ENCODE results near the gene TECTA.
"Not testable (repeated sequence)": the region's sequence is repeated elsewhere in the genome, so short reads cannot be mapped to it uniquely, and the experiment has no call there.

TECTA gene

DNA sequence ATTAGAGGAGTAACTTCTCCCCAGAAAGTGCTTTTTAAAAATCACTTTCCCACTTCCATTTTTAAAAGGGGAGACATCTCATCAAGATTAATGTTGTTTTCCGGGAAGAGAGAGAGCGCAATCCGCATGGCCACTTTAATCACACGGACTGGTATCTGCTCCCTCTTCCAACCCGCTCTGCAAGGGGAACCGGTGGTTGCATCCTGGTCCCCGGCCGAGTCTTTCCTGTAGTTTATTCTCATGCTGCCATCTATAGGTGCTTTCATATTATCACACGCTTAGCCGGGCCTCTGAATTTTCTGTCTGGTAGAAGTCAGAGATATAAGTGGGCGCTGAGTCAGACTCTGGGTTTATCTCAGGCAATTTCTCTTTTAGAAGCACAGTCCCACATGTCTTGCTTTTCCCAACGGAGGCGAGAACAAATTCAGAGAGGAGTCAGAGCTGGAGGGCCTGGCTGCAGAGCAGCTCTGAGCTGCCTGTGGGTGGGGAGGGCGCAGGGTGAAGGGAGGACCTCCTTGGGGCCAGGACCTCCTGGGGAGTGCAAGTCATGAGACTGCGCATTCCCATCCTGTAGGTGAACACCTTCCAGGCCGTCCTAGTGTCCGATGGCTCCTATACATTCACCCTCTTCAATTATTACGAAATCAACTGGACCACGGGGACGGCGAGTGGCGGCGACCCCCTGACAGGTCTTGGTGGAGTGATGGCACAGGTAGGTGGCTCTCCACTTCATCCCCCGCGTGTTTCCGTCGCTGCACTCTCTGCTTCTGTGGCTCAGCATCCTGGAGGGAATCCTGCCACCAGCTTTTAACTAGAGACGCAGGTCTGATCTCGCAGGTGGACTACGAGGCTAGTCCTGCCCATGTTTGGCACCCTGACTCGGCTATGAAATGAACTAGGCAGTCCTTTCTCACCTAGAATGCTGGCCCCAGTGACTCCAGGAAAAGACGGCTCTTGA is 11.7 kb downstream of the TECTA start:
- TF ChIP-seq, protein P1, sequence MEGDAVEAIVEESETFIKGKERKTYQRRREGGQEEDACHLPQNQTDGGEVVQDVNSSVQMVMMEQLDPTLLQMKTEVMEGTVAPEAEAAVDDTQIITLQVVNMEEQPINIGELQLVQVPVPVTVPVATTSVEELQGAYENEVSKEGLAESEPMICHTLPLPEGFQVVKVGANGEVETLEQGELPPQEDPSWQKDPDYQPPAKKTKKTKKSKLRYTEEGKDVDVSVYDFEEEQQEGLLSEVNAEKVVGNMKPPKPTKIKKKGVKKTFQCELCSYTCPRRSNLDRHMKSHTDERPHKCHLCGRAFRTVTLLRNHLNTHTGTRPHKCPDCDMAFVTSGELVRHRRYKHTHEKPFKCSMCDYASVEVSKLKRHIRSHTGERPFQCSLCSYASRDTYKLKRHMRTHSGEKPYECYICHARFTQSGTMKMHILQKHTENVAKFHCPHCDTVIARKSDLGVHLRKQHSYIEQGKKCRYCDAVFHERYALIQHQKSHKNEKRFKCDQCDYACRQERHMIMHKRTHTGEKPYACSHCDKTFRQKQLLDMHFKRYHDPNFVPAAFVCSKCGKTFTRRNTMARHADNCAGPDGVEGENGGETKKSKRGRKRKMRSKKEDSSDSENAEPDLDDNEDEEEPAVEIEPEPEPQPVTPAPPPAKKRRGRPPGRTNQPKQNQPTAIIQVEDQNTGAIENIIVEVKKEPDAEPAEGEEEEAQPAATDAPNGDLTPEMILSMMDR (IDR thresholded peaks at IDR 0.05; ENCODE audit: low read depth, low read length) = peak; percentile 78
- peak overlapping the region; percentile 43 for H3K4me3 ChIP-seq (ENCODE audit: low read depth, low read length)
- H3K4me1 ChIP-seq = no peaks in the 10 kb centered on the region
- no peaks in the 10 kb centered on the region for H3K27me3 ChIP-seq
- H3K9me3 ChIP-seq = no peaks in the 10 kb centered on the region
- peak; percentile 81 for DNase-seq
- H3K36me3 ChIP-seq = no peaks in the 10 kb centered on the region

DNA sequence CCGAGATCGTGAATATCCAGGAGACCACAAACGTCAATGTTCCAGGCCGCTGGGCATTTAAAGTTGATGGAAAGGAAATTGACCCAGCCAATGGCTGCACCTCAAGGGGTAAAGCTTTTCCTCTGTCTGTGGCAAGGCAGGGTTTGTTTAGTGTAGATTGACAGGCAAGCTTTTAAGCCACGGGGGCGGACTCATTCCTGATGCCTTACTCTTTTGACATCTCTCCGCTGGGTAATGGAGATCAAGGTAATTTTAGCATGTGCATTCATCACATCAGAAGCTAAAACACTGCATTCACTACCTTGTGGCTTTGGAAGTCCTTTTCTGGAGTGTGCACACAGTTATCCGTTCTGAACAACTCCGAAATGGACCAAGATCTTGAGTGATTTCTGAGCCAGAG is 12.6 kb downstream of the TECTA start:
- TF ChIP-seq, protein P1 (IDR thresholded peaks at IDR 0.05; ENCODE audit: low read depth, low read length) = no peak
- DNase-seq = no peak
- no peaks in the 10 kb centered on the region for H3K27me3 ChIP-seq

DNA sequence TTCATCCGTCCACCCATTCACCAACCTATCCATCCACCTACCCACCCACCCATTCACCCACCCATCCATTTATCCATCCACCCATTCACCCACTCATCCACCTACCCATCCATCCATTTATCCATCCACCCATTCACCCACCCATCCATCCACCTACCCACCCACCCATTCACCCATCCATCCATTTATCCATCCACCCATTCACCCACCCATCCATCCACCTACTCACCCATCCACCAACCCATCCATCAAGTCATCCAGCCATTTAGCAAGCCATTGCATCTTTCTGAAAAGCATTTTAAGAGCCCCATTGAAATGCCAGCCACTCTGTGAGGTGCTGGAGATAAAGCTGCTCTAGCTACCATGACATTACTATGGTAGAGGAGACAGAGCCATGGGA is 14.0 kb downstream of the TECTA start:
- H3K27me3 ChIP-seq; H3K4me1 ChIP-seq; DNase-seq; H3K4me3 ChIP-seq (ENCODE audit: low read depth, low read length); H3K36me3 ChIP-seq; H3K9me3 ChIP-seq: not testable (repeated sequence)

More for the DNA sequence above, 12.6 kb downstream of the TECTA start:
- no peaks in the 10 kb centered on the region for H3K4me1 ChIP-seq
- no peak overlapping the region for H3K4me3 ChIP-seq (ENCODE audit: low read depth, low read length)
- no peaks in the 10 kb centered on the region for H3K9me3 ChIP-seq
- no peaks in the 10 kb centered on the region for H3K36me3 ChIP-seq

DNA sequence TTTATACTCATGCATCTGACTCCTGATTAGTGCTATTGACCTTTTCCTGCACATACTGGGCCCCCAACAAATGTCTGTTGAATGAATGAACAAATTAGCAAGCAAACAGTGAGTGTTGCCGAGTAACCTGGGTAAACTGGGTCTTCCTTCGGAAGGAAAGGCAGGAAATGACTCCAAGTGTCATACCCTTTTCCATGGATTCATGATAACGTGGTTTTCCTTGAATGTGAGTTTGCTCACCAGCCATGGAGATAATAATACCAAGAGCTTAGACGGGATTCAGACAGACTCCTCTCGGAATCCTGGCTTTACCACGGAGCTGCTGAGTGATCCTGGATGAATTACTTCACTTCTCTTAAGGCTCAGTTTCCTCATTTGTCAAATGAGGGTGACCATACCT is 16.7 kb downstream of the TECTA start:
- TF ChIP-seq, protein P1 (IDR thresholded peaks at IDR 0.05; ENCODE audit: low read depth, low read length) = no peak

DNA sequence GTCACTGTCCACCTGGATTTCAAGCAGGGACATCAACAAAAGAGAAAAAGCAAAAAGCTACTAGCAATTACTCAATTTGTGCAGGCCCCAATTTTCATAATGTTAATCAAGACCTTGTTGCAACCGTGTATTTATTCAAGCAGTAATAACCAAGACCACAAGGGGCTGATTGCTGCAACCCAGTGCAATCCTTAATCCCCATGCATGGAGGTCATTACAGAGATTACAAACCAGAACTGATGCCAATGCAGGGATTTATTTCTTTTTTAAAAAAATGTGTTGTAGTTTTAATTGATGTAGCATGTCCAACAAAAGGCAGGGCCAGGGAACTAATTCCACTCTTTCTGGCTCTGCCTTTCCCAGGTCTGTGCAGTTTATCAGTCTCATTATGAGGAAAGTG is 18.4 kb downstream of the TECTA start:
- DNase-seq = no peak
- Histone ChIP-seq H3K4me1 (no peaks in the 10 kb centered on the region), H3K4me3 (ENCODE audit: low read depth, low read length) (no peak overlapping the region), H3K9me3 (no peaks in the 10 kb centered on the region), H3K36me3 (no peaks in the 10 kb centered on the region), H3K27me3 (no peaks in the 10 kb centered on the region)
- TF ChIP-seq, protein P1 (IDR thresholded peaks at IDR 0.05; ENCODE audit: low read depth, low read length) = peak; percentile 27; the same call in 1 of the 2 replicates

More for the DNA sequence above, 16.7 kb downstream of the TECTA start:
- H3K4me1 ChIP-seq = no peaks in the 10 kb centered on the region
- H3K27me3 ChIP-seq = no peaks in the 10 kb centered on the region
- H3K36me3 ChIP-seq = no peaks in the 10 kb centered on the region
- H3K9me3 ChIP-seq = no peaks in the 10 kb centered on the region
- no peak overlapping the region for H3K4me3 ChIP-seq (ENCODE audit: low read depth, low read length)
- no peak for DNase-seq

DNA sequence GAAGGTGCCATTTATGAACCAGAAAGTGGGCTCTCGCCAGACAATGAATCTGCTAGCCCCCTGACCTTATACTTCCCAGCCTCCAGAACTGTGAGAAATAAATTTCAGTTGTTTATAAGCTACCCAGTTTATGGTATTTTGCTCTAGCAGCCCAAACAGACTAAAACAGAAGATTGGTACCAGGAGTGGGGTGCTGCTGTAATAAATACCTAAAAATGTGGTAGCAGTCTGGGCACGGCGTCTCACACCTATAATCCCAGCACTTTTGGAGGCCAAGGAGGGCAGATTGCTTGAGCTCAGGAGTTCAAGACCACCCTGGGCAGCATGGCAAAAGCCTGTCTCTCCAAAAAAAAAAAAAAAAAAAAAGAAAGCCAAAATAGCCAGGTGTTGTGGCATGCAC is 21.3 kb downstream of the TECTA start:
- TF ChIP-seq, protein P1 (IDR thresholded peaks at IDR 0.05; ENCODE audit: low read depth, low read length) = no peak
- no peak for DNase-seq
- no peaks in the 10 kb centered on the region for H3K27me3 ChIP-seq
- H3K4me3 ChIP-seq (ENCODE audit: low read depth, low read length) = no peak overlapping the region
- no peaks in the 10 kb centered on the region for H3K36me3 ChIP-seq
- H3K4me1 ChIP-seq = no peaks in the 10 kb centered on the region
- H3K9me3 ChIP-seq = no peaks in the 10 kb centered on the region

All from BE2C (cell line).